RWPE2 (cell line): ENCODE measurements around the gene KDR.

ENCODE experiments used
- ATAC-seq: fragments of 200-7000 bp; cut with Tn5 transposase; 3 replicates; pipeline ENCODE4 v1.9.1; 2021; ENCODE audit warnings: low read depth
- DNase-seq: peaks from one replicate; pipeline ENCODE4 v3.0.0-alpha.2; 2020; ENCODE audit warnings: low spot score
- H3K27ac ChIP-seq: fragments of 450-650 bp; 2 replicates; pipeline ENCODE4 v1.5.1; 2017; ENCODE audit warnings: mild to moderate bottlenecking; ENCODE audit not compliant: poor library complexity, severe bottlenecking
- H3K27me3 ChIP-seq: fragments of 250-450 bp; sonication (Bioruptor Pico); 2 replicates; pipeline ENCODE4 v1.5.1; 2021; ENCODE audit warnings: mild to moderate bottlenecking, moderate library complexity; ENCODE audit not compliant: insufficient read depth, poor library complexity, severe bottlenecking
- H3K36me3 ChIP-seq: fragments of 250-450 bp; sonication (Bioruptor Pico); 2 replicates; pipeline ENCODE4 v1.5.1; 2020; ENCODE audit warnings: low read depth, mild to moderate bottlenecking, moderate library complexity
- H3K4me1 ChIP-seq: fragments of 250-450 bp; sonication (Bioruptor Pico); 2 replicates; pipeline ENCODE4 v1.5.1; 2021; ENCODE audit warnings: mild to moderate bottlenecking, moderate library complexity; ENCODE audit not compliant: insufficient read depth, poor library complexity, severe bottlenecking
- H3K4me3 ChIP-seq: fragments of 250-450 bp; sonication (Bioruptor Pico); 2 replicates; pipeline ENCODE4 v1.5.1; 2021; ENCODE audit warnings: mild to moderate bottlenecking, moderate library complexity; ENCODE audit not compliant: severe bottlenecking
- H3K9me3 ChIP-seq: fragments of 250-450 bp; sonication (Bioruptor Pico); 2 replicates; pipeline ENCODE4 v1.5.1; 2021; ENCODE audit warnings: mild to moderate bottlenecking, moderate library complexity; ENCODE audit not compliant: severe bottlenecking
- TF ChIP-seq, protein P1 (sequence below): fragments of 450-650 bp; IDR thresholded peaks from one replicate; pipeline ENCODE4 v1.5.1; 2017; ENCODE audit warnings: mild to moderate bottlenecking, moderate library complexity; ENCODE audit not compliant: poor library complexity, severe bottlenecking

KDR gene

DNA sequence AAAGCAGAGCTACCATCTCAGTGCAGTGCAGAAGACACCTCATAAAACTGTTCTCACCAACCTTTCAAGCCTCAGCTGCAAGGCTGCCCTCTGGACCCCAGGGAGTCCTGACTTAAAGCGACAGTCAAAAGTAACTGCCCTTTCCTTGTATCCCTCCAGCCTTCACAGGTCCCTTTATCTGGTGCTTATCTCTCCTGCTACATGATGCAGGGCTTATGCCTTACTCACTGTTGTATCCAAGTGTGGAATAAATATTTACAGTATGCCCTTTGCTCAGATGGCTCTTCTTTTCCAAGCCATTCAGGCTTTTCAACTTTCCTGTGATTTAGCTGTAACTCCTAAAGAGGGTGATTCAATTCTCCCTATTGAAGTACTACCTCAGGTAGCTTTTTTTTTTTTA, 92.6 kb downstream of the KDR start:
- Histone ChIP-seq H3K27ac (peak overlapping the region; percentile 33), H3K9me3 (no peaks in the 10 kb centered on the region), H3K27me3 (no peaks in the 10 kb centered on the region), H3K4me1 (peaks cover 16% of the 10 kb centered on the region), H3K4me3 (no peak overlapping the region), H3K36me3 (no peaks in the 10 kb centered on the region)
- TF ChIP-seq, protein P1, sequence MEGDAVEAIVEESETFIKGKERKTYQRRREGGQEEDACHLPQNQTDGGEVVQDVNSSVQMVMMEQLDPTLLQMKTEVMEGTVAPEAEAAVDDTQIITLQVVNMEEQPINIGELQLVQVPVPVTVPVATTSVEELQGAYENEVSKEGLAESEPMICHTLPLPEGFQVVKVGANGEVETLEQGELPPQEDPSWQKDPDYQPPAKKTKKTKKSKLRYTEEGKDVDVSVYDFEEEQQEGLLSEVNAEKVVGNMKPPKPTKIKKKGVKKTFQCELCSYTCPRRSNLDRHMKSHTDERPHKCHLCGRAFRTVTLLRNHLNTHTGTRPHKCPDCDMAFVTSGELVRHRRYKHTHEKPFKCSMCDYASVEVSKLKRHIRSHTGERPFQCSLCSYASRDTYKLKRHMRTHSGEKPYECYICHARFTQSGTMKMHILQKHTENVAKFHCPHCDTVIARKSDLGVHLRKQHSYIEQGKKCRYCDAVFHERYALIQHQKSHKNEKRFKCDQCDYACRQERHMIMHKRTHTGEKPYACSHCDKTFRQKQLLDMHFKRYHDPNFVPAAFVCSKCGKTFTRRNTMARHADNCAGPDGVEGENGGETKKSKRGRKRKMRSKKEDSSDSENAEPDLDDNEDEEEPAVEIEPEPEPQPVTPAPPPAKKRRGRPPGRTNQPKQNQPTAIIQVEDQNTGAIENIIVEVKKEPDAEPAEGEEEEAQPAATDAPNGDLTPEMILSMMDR, result no peak
- DNase-seq, result no peak
- ATAC-seq, result 0 out of 3 replicates have a peak, but pooled peaks have one; percentile 33

- peaks cover 16% of the 10 kb centered on the region for H3K4me1 ChIP-seq
- no peaks in the 10 kb centered on the region for H3K27me3 ChIP-seq
- H3K9me3 ChIP-seq, result no peaks in the 10 kb centered on the region
- no peak overlapping the region for H3K4me3 ChIP-seq
- no peak overlapping the region for H3K27ac ChIP-seq
- TF ChIP-seq, protein P1, result no peak
- no peaks in the 10 kb centered on the region for H3K36me3 ChIP-seq
- ATAC-seq, result no peak
- no peak for DNase-seq
Observed at GRCh38 chr4:55032179-55032578, 93.2 kb downstream of the KDR start.

DNA sequence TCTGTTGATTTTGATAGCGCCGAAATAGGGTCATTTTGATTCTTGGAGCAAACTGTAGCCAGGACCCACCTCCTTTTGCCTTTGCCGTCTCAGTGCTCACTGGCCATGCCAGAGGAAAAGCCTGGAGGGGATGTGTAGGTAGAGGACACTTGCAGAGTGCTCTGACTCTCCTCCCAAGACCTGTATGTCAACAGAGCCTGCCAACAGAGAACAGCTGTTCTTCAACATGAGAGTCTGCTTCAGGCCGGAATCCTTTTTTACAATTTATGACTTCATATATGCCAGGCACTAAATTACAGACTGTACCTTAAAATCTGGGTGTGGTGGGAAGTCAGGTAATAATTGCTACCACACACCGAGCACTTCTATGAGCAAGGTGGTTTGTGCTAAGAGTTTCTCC, 94.2 kb downstream of the KDR start:
- Histone ChIP-seq H3K4me3 (no peak overlapping the region), H3K36me3 (no peaks in the 10 kb centered on the region), H3K4me1 (peaks cover 11% of the 10 kb centered on the region), H3K27me3 (no peaks in the 10 kb centered on the region), H3K27ac (no peak overlapping the region), H3K9me3 (no peaks in the 10 kb centered on the region)
- DNase-seq (no peak), ATAC-seq (no peak)
- TF ChIP-seq, protein P1, result no peak

GRCh38 chr4:55030589-55030988, 94.8 kb downstream of the KDR start:
- no peak for ATAC-seq
- H3K36me3 ChIP-seq, result no peaks in the 10 kb centered on the region

GRCh38 chr4:55029821-55030503, 95.4 kb downstream of the KDR start:
- no peaks in the 10 kb centered on the region for H3K9me3 ChIP-seq
- TF ChIP-seq, protein P1, result no peak
- DNase-seq (no peak), ATAC-seq (no peak)
- no peak overlapping the region for H3K27ac ChIP-seq
- H3K4me3 ChIP-seq, result no peak overlapping the region
- H3K27me3 ChIP-seq, result no peaks in the 10 kb centered on the region
- H3K4me1 ChIP-seq, result peaks cover 18% of the 10 kb centered on the region
- no peaks in the 10 kb centered on the region for H3K36me3 ChIP-seq

More at GRCh38 chr4:55030589-55030988, 94.8 kb downstream of the KDR start:
- DNase-seq, result no peak
- H3K27me3 ChIP-seq, result no peaks in the 10 kb centered on the region
- peaks cover 12% of the 10 kb centered on the region for H3K4me1 ChIP-seq
- no peak overlapping the region for H3K27ac ChIP-seq
- TF ChIP-seq, protein P1, result no peak
- no peak overlapping the region for H3K4me3 ChIP-seq
- H3K9me3 ChIP-seq, result no peaks in the 10 kb centered on the region
